Measurements from ENCODE around the gene PRELID2.
"Not testable (repeated sequence)": the region's sequence is repeated elsewhere in the genome, so short reads cannot be mapped to it uniquely, and the experiment has no call there.

The PRELID2 gene

DNA sequence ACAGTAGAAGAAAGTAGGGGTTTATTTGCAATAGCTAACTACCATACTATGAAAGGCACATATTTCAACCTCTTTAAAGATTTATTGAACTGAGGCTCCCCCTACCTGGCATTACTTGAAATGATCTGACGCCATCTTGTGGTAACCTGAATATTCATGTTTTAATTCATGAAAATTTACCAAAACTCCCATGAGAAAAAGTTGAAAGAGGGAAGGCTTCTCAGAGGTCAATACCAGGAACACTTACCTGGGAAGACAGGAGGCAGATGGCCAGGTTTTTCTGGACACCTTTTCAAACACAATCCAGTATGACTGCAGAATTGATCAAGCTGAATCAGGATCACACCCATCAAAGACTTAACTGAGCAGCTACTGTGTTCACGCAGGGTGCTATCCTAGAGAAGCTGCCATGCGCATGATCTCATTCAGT, 9.4 kb downstream of the PRELID2 start:
- Mint-ChIP-seq H3K27ac (no peak overlapping the region), H3K9me3 (no peaks in the 10 kb centered on the region), H3K4me3 (no peak overlapping the region), H3K4me1 (ENCODE audit: low read depth) (no peaks in the 10 kb centered on the region), H3K27me3 (no peaks in the 10 kb centered on the region), H3K36me3 (ENCODE audit: low read depth) (no peaks in the 10 kb centered on the region)

DNA sequence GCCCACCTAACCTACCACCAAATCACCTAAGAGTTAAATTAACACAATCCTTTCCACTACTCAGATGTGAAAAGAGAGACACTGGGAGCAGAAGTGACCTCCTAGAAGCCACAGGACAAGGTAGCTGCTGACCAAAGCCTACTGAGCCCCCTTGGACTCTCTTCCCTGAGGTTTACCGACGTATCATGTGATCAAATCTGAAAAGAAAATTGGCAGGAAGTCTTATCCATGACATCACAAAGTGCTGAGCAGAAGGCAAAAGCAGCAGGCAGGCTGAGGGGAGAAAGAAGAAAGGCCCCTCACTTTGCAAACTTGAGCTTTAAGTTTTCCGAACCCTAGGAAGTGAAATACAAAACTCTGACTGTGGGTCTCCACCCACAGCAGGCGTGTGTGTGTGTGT, 11.1 kb downstream of the PRELID2 start:
- Mint-ChIP-seq H3K4me3 (no peak overlapping the region), H3K27ac (no peak overlapping the region), H3K4me1 (ENCODE audit: low read depth) (no peaks in the 10 kb centered on the region)

DNA sequence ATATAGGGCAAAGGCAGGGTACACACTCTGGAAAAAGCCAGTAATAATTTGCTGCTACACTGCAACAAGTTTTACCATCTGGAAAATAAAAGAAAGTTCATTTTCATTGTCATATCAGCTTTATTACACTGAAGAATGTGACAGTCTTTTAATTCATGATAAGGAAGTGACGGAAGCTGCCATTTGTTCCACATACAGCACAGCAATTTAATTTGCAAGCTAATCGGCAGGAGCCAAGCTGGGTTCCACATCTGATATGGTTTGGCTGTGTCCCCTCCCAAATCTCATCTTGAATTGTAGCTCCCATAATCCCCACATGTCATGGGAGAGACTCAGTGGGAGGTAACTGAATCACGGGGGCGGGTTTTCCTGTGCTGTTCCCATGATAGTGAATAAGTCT, 16.5 kb downstream of the PRELID2 start:
- Mint-ChIP-seq H3K4me1 (ENCODE audit: low read depth) (no peaks in the 10 kb centered on the region), H3K9me3 (no peaks in the 10 kb centered on the region), H3K4me3 (no peak overlapping the region), H3K27ac (no peak overlapping the region), H3K27me3 (no peaks in the 10 kb centered on the region), H3K36me3 (ENCODE audit: low read depth) (no peaks in the 10 kb centered on the region)

More for the DNA sequence above, 11.1 kb downstream of the PRELID2 start:
- no peaks in the 10 kb centered on the region for H3K36me3 Mint-ChIP-seq (ENCODE audit: low read depth)
- no peaks in the 10 kb centered on the region for H3K9me3 Mint-ChIP-seq
- no peaks in the 10 kb centered on the region for H3K27me3 Mint-ChIP-seq

DNA sequence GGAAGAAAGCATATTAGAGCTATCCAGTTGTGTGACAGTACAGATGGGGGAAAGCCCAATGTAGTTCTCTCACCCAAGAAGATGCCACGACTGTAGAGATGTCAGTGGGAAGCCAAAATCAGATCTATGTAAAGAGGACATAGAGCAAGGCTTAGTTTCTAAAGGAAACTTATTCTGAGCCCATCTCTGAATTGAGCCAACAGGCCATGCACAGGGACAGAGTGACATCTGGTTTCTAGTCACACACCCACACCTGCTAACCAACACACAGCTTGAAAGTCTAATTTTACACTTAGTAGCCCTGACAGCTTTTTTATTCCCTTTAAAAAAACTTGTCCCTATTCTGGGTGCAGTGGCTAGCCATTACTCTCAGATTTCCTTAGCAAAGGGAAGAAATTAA, 22.3 kb downstream of the PRELID2 start:
- H3K27me3 Mint-ChIP-seq, result no peaks in the 10 kb centered on the region
- H3K9me3 Mint-ChIP-seq, result no peaks in the 10 kb centered on the region
- H3K36me3 Mint-ChIP-seq (ENCODE audit: low read depth), result no peaks in the 10 kb centered on the region
- H3K4me1 Mint-ChIP-seq (ENCODE audit: low read depth), result no peaks in the 10 kb centered on the region
- no peak overlapping the region for H3K4me3 Mint-ChIP-seq
- no peak overlapping the region for H3K27ac Mint-ChIP-seq

DNA sequence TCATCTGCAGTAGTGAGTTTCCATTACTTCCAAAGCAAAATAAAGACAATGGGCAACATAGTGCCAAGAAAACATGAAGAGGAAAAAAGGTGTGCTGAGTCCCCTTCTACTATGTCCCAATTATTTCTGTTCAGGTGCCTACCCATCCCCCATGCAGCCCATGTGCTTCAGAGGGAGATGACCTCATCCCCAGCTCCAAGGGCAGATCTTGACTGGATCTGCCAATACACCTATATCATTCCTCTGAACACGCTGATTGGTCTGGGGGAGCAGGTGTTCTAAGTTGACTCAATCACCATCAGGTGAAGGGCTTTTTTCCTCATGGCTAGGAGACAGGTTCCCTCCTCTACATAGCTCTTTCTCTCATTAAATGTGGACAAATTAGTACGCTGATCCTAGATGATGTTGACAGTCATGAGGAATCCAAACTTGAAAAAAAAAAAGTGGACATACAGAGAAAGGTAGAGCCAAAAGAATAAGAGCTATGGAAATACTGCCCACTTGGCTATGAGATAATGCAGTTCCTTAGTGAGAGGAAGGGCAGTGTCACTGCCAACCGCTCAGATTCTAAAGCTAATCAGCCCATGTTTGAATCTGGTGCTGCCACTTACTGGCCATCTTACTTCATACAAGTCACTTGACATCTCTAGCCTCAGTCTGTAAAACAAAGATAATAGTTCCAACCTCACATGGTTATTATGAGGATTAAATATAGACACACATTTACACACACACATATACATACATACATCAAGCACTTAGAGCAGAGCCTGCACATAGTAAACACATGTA, 23.1 kb downstream of the PRELID2 start:
- Mint-ChIP-seq H3K9me3 (no peaks in the 10 kb centered on the region), H3K36me3 (ENCODE audit: low read depth) (no peaks in the 10 kb centered on the region), H3K27ac (no peak overlapping the region), H3K27me3 (no peaks in the 10 kb centered on the region), H3K4me3 (no peak overlapping the region), H3K4me1 (ENCODE audit: low read depth) (no peaks in the 10 kb centered on the region)

DNA sequence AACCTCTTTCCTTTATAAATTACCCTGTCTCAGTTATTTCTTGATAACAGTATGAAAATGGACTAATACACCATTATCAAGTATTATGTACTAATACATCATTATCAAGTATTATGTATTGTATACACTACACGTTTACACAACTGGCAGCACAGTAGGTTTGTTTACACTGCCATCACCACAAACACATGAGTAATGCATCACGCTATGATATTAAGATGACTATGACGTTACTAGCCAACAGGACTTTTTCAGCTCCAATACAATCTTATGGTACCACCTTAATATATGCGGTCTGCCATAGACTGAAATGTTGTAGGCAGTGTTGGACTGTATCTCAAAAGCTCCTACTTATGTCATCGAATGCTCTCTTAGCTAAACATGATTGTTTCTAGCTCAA, 28.2 kb downstream of the PRELID2 start:
- H3K9me3 Mint-ChIP-seq, result no peaks in the 10 kb centered on the region
- no peak overlapping the region for H3K4me3 Mint-ChIP-seq
- no peaks in the 10 kb centered on the region for H3K36me3 Mint-ChIP-seq (ENCODE audit: low read depth)
- no peak overlapping the region for H3K27ac Mint-ChIP-seq
- no peaks in the 10 kb centered on the region for H3K27me3 Mint-ChIP-seq
- no peaks in the 10 kb centered on the region for H3K4me1 Mint-ChIP-seq (ENCODE audit: low read depth)

DNA sequence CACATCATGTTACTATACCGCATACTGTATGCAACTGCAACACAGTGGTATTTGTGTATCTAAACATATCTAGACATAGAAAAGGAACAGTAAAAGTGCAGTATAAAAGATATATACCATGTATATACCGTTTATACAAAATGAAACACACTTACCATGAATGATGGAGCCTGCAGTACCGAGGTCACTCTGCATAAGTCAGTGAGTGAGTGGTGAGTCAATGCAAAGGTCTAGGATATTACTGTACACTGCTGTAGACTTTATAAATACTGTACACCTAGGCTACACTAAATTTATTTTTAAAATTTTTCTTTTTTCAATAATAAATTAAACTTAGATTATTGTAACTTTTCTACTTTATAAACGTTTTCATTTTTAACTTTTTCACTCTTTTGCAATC, 29.3 kb downstream of the PRELID2 start:
- Mint-ChIP-seq H3K36me3 (ENCODE audit: low read depth) (no peaks in the 10 kb centered on the region), H3K27ac (no peak overlapping the region), H3K4me3 (no peak overlapping the region), H3K27me3 (no peaks in the 10 kb centered on the region), H3K4me1 (ENCODE audit: low read depth) (no peaks in the 10 kb centered on the region), H3K9me3 (no peaks in the 10 kb centered on the region)

DNA sequence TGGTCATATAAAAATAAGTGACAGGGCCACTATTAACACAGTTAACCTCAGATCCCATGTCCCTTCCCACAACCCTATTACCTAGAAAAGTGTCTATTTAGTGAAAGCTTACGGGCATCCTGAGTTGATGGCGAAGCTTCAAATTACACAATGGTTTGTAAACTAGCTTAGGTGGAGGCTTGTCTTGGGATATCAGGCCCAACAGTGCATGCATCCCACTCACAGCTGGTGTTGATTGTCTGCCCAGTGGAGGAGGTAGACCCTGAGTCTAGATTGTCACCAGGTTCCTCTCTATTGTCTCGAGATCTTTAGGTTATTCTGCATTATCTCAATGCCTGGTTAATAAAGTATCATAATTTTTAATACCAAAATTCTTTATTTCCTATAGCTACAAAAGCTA, 30.4 kb downstream of the PRELID2 start:
- no peaks in the 10 kb centered on the region for H3K36me3 Mint-ChIP-seq (ENCODE audit: low read depth)
- H3K9me3 Mint-ChIP-seq, result no peaks in the 10 kb centered on the region
- H3K27me3 Mint-ChIP-seq, result no peaks in the 10 kb centered on the region
- no peak overlapping the region for H3K27ac Mint-ChIP-seq
- no peak overlapping the region for H3K4me3 Mint-ChIP-seq
- H3K4me1 Mint-ChIP-seq (ENCODE audit: low read depth), result no peaks in the 10 kb centered on the region

DNA sequence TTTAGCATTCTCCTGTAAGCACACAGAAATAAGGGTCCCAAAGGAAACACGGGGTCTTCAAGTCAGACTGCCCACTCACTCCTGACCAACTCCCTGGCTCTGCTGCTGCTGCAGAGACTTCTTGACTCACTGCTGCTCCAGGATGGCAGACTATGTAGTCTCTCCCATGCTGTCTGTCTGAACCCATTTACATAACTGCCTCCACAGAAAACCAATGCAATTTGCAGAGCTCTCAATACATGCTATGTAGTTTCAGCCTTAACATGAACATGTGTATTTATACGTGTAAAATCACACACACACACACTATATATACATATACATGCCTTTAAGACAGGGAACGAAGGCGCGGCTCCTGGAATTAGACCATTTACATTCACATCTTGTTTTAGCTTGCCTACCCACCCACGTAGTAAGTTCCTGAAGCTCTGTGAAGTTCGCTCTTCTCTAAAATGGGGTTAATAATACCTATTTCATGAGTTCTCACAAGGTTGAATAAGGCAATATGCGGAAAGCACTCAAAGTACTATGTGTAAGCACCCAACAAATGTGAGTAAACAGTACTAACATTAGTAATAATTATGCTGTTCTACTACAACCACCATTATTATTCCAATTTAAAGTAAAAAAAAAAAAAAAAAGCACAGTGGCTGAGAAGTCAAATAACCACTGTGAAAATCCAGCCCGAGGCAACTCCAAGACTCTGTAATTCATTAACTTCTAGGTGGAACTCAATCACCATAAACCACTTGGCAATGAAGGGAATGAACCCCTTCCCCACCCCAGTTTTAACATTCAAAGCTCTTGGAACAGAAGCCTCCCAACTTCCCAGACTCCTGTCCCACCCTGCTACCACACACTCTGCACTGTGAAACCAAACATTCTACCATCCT, 31.8 kb downstream of the PRELID2 start:
- no peaks in the 10 kb centered on the region for H3K36me3 Mint-ChIP-seq (ENCODE audit: low read depth)
- H3K4me3 Mint-ChIP-seq, result no peak overlapping the region
- no peaks in the 10 kb centered on the region for H3K4me1 Mint-ChIP-seq (ENCODE audit: low read depth)
- no peak overlapping the region for H3K27ac Mint-ChIP-seq
- H3K27me3 Mint-ChIP-seq, result no peaks in the 10 kb centered on the region
- H3K9me3 Mint-ChIP-seq, result no peaks in the 10 kb centered on the region

DNA sequence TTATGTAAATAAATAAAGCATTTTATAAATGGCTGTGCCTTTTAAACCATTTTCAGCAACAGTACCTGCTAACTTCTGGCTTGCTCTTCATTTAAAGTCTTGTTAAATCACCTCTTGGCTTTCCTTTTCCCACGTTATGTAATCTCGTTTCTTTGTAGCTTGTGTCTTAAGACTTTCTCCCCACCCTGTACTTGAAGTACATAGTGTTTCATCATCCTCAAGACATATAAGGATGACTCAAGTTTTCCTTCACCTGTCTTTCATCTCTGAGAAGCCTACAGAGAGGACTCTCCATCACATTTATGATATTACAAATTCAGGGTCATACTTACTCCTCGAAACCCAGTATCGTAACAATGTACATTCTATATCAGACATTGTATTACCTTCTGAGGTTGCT, 33.9 kb downstream of the PRELID2 start:
- no peaks in the 10 kb centered on the region for H3K4me1 Mint-ChIP-seq (ENCODE audit: low read depth)

DNA sequence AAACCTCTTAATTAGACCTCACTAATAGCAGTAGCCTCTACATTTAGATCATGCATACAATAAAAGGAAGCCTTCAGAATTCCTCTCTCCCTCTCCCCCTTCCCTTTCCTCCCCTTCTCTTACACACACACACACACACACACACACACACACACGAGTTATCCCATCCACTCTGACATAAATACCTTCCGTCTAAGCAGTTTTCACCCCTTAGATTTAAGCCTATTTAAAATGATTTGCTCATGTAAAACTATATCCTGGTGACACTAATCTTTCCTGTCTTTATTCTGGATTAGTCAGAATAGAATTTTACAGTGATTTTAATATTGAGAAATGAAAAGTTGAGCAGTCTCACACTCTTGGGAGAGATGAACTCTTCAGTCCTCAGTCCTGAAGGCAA, 35.0 kb downstream of the PRELID2 start:
- Mint-ChIP-seq H3K27me3 (no peaks in the 10 kb centered on the region), H3K4me1 (ENCODE audit: low read depth) (no peaks in the 10 kb centered on the region), H3K27ac (no peak overlapping the region), H3K9me3 (no peaks in the 10 kb centered on the region), H3K4me3 (no peak overlapping the region), H3K36me3 (ENCODE audit: low read depth) (no peaks in the 10 kb centered on the region)

More for the DNA sequence above, 33.9 kb downstream of the PRELID2 start:
- Mint-ChIP-seq H3K27ac (no peak overlapping the region), H3K9me3 (no peaks in the 10 kb centered on the region), H3K36me3 (ENCODE audit: low read depth) (no peaks in the 10 kb centered on the region), H3K27me3 (no peaks in the 10 kb centered on the region), H3K4me3 (no peak overlapping the region)

DNA sequence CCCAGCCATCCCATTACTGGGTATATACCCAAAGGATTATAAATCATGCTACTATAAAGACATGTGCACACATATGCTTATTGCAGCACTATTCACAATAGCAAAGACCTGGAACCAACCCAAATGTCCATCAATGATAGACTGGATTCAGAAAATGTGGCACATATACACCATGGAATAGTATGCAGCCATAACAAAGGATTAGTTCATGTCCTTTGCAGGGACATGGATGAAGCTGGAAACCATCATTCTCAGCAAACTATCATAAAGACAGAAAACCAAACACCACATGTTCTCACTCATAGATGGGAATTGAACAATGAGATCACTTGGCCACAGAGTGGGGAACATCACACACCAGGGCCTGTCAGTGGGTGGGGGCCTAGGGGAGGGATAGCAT, 36.6 kb downstream of the PRELID2 start:
- not testable (repeated sequence) for H3K27me3 Mint-ChIP-seq; H3K4me3 Mint-ChIP-seq; H3K36me3 Mint-ChIP-seq (ENCODE audit: low read depth); H3K9me3 Mint-ChIP-seq; H3K4me1 Mint-ChIP-seq (ENCODE audit: low read depth); H3K27ac Mint-ChIP-seq

DNA sequence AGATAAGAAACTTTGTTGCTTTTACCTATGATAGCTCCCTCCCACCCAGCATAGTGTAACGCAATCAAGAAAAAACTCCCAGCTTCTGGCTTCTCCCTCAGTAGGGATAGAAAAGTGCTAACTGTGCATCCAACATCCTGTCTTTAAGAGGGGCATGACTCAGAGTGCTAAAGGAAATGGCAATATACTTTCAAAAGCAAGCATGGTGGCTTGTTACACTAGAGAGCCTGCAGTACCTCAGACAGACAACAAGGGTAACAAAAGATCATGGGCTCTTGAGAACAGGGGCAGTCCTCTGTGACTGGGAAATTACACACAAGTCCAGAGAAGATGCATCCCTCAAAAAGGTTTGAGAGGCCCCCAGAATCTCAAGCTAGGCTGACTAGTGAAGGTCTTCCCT, 37.8 kb downstream of the PRELID2 start:
- Mint-ChIP-seq H3K4me3 (no peak overlapping the region), H3K36me3 (ENCODE audit: low read depth) (no peaks in the 10 kb centered on the region), H3K9me3 (no peaks in the 10 kb centered on the region), H3K4me1 (ENCODE audit: low read depth) (no peaks in the 10 kb centered on the region), H3K27ac (no peak overlapping the region), H3K27me3 (no peaks in the 10 kb centered on the region)

DNA sequence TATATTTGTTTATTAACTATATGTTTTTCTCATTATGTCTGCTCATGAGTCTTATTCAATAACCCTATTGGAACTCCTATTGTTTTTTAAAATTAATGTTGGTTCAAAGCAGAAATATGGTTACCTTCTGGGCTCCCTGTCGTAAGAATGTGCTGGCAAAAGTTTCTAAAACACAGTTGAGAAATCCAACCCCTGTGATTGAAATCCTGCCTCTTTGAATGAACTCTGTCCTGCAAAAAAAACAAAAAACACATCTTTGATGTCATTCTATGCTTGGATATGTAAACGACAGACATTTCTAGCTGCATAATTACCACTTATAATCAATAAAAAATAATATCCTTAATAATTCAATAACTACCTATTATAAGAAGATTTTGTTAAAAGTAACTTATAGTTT, 38.8 kb downstream of the PRELID2 start:
- H3K4me3 Mint-ChIP-seq, result no peak overlapping the region
- no peaks in the 10 kb centered on the region for H3K36me3 Mint-ChIP-seq (ENCODE audit: low read depth)
- no peaks in the 10 kb centered on the region for H3K4me1 Mint-ChIP-seq (ENCODE audit: low read depth)
- no peaks in the 10 kb centered on the region for H3K9me3 Mint-ChIP-seq
- no peak overlapping the region for H3K27ac Mint-ChIP-seq
- no peaks in the 10 kb centered on the region for H3K27me3 Mint-ChIP-seq

DNA sequence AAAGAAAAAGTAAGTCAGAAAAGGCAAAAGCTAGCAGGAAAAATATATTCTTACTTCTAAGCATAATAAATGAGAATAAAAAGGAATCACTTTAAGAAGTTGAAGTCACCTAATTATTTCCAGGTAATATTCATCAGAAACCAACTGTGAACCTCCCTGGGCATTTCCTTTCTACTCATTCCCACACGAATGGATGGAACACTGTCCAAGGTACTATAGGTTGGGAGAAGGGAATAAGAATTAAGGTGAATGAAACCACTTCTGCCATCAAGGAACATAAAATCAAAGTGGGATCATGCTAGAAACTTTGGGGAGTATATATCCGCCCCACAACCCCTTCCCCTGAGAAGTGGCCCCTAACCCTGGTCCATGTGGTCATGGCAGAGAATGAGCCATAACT, 41.6 kb downstream of the PRELID2 start:
- H3K27me3 Mint-ChIP-seq, result no peaks in the 10 kb centered on the region
- no peaks in the 10 kb centered on the region for H3K9me3 Mint-ChIP-seq
- no peak overlapping the region for H3K4me3 Mint-ChIP-seq
- H3K36me3 Mint-ChIP-seq (ENCODE audit: low read depth), result no peaks in the 10 kb centered on the region
- no peak overlapping the region for H3K27ac Mint-ChIP-seq
- H3K4me1 Mint-ChIP-seq (ENCODE audit: low read depth), result no peaks in the 10 kb centered on the region

All from stimulated activated naive CD8-positive, alpha-beta T cell treated with anti-CD3 and anti-CD28 coated beads, Interleukin-15, Interleukin-2, amounts not matched to agents 100 ng/mL and 50 ng/mL, for 24 hours (primary cell).